ENCODE data around the gene MARK4.
"Not testable (repeated sequence)": the region's sequence is repeated elsewhere in the genome, so short reads cannot be mapped to it uniquely, and the experiment has no call there.

The MARK4 gene

GRCh38 chr19:45243144-45243732 lies 7.8 kb upstream of the MARK4 start:
- DNase-seq (ENCODE audit: low read depth, low spot score) = no peak

- DNase-seq (ENCODE audit: low read depth, low spot score) = no peak
Measured at GRCh38 chr19:45244133-45244794, 6.8 kb upstream of the MARK4 start.

- no peak for DNase-seq (ENCODE audit: low read depth, low spot score)
Measured at GRCh38 chr19:45245334-45245787, 5.7 kb upstream of the MARK4 start, which contains the start of gene EXOC3L2. EXOC3L2 (minus strand) TSS chr19:45245407; CDS start chr19:45239045, 6,362 bp downstream.

GRCh38 chr19:45245826-45246225 lies 5.2 kb upstream of the MARK4 start:
- DNase-seq (ENCODE audit: low read depth, low spot score) = no peak

GRCh38 chr19:45247136-45247535 lies 3.9 kb upstream of the MARK4 start:
- no peak for DNase-seq (ENCODE audit: low read depth, low spot score)

- no peak for DNase-seq (ENCODE audit: low read depth, low spot score)
Measured at GRCh38 chr19:45249261-45250033, 1.6 kb upstream of the MARK4 start.

GRCh38 chr19:45250216-45250831 lies 747 bp upstream of the MARK4 start:
- no peak for DNase-seq (ENCODE audit: low read depth, low spot score)

- no peak for DNase-seq (ENCODE audit: low read depth, low spot score)
Measured at GRCh38 chr19:45251452-45252354, 632 bp downstream of the MARK4 start.

GRCh38 chr19:45253396-45254027 lies 2.4 kb downstream of the MARK4 start:
- no peak for DNase-seq (ENCODE audit: low read depth, low spot score)

- no peak for DNase-seq (ENCODE audit: low read depth, low spot score)
Measured at GRCh38 chr19:45254044-45254531, 3.0 kb downstream of the MARK4 start.

- no peak for DNase-seq (ENCODE audit: low read depth, low spot score)
Measured at GRCh38 chr19:45255611-45256157, 4.6 kb downstream of the MARK4 start.

- no peak for DNase-seq (ENCODE audit: low read depth, low spot score)
Measured at GRCh38 chr19:45256836-45257235, 5.8 kb downstream of the MARK4 start.

GRCh38 chr19:45258862-45259261 lies 7.8 kb downstream of the MARK4 start:
- no peak for DNase-seq (ENCODE audit: low read depth, low spot score)

- DNase-seq (ENCODE audit: low read depth, low spot score) = no peak
Measured at GRCh38 chr19:45262570-45262969, 11.5 kb downstream of the MARK4 start.

GRCh38 chr19:45263013-45263412 lies 11.9 kb downstream of the MARK4 start:
- no peak for DNase-seq (ENCODE audit: low read depth, low spot score)

GRCh38 chr19:45264781-45265317 lies 13.8 kb downstream of the MARK4 start:
- DNase-seq (ENCODE audit: low read depth, low spot score) = no peak

GRCh38 chr19:45265375-45265774 lies 14.3 kb downstream of the MARK4 start:
- DNase-seq (ENCODE audit: low read depth, low spot score) = no peak

- DNase-seq (ENCODE audit: low read depth, low spot score) = no peak
Measured at GRCh38 chr19:45267296-45267695, 16.2 kb downstream of the MARK4 start.

GRCh38 chr19:45269939-45270338 lies 18.9 kb downstream of the MARK4 start:
- DNase-seq (ENCODE audit: low read depth, low spot score) = not testable (repeated sequence)

All from activated naive CD8-positive, alpha-beta T cell treated with anti-CD3 and anti-CD28 coated beads, Interleukin-2, amount 50 U/mL, for 16 hours (primary cell).